Retina (tissue), 1 donor: ENCODE results near the gene FLAD1.
A peak's percentile ranks its signal among the peaks of the same experiment; 100 is the strongest.

Experiments
- DNase-seq: peaks from one replicate; pipeline ENCODE4 v3.0.0-alpha.2; 2016

Gene FLAD1

DNA sequence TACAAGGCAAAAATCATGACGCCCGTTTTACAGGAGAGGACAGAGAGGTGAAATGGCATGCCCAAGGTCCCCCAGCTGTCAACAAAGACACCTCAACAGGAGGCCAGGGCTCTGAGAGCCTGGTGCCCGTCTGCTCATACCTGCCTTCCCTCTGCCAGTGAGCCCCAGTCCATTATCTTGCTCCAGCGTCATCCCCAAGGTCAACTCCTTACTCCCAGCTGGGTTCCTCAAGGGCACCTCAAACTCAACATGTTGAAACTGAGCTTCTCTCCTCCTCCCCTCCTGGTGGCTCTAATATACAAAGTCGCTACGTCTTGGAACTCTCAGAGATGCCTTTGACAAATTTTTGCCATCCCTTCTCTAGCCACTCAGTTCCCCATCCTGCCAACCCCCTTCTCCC, 30.5 kb upstream of the FLAD1 start:
- DNase-seq = no peak

DNA sequence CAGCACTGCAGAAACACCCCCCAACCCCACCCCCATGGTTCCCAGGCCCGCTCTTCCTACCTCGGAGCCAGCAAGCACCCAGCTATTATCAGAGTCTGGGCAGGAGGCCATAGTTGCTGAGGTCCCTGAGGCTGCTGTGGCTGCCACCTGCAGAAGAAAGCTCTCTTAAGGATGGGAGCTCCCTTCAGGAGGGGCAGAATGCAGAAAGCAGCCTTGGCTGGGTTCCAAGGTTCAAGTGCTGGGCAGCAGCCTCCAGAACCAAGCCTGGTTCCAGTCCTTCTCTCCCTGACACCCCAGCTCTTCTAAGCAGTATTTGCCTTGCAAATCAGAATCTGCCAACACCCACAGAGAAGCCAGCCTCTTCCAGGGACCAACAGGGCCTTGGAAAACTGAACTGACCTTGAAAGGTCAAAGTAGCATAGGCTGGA, 29.5 kb upstream of the FLAD1 start:
- DNase-seq = no peak

- DNase-seq = no peak
Measured at GRCh38 chr1:154954541-154954940, 28.6 kb upstream of the FLAD1 start.

DNA sequence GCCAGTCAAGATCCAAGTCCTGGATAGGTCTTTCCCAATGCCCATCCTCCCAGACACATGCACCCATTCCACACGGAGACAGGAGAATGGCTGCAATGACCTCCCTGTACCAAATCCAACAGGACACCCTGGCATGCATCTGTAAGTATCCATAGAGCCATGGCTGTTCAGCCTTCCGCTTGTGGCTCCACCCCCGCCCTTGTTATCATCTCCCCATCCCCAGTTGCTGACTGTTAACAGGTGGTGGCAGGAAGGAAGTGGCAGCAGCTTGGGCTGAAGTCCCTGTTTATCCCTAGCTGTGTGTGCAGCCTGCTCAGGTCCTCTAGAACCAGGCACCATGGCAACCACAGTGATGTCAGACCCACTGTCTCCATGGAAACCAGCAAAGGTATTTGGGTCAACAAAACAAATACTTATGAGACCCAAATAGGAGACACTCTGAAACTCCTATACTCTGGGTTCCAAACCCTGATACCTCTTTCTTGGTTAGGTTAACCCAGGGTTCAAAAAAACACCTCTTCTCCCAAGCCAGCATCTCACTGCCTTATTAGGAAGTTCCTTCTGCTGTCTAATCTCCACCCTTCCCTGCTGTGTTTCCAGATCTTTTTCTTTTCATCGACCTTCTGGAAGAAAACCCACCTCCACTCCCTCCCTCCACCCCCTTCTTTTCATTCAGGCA, 28.0 kb upstream of the FLAD1 start:
- DNase-seq = peak; percentile 76

DNA sequence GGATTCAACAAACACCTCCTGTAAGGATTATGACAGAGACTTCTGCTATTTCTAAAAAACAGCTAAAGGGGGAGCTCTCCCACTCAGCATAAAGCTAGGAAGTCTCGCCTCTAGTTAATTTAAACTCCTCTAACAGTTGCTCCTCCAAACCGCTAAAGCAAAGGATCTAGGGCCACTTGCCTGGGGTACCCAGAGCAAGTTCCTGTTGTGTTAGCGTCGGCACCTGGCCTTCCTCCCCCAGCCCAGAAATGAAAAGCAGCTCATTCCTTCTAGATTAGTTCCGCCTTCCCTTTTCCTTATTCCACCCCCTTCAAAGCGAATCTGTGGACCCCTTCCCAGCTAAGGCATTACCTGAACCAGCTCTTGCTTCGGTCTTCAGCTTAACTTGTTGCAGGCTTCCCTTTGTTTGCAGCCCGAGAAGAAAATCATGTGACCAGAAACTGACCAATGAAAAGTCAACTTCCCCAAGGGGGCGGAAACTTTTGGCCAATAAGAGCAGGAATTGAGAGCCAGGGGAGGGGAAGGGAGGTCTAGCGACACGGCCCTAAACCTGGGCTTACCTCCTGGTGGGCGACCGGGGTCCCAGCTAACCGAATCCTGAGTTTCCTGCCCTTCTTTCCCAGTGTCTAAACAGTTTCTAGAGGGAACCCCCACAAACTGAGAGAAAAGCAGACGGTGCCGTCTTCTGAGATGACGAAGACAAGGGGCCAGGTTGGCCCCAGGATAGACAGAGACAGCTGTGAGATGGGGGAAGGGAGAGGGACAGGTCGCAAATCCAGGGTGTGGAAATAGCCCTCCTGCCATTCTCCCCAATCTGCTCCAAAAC, 27.2 kb upstream of the FLAD1 start, which contains the start of gene PBXIP1:
Gene PBXIP1 (minus strand): TSS at position 382 of the 826 bp plus-strand sequence. CDS start 2,378 bp downstream, outside the sequence.
- peak; percentile 95 for DNase-seq

DNA sequence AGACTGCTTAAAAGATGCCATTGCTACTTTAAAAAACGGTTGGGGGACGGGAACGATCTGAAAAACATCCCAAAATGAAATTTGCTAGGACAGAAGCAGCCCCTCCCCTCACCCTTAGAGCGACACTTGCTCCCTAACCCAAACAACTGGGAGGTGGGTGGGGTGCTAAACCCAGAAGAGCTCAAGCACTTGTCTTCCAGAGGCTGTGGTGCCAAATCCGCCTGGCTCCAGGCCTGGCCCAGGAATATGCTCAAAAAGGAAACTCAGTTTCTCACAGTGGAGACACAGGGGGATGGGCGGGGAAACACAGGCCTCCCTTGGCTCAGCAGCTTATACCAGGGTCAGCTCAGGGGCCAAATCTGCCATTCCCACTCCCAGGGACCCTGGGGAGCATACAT, 26.6 kb upstream of the FLAD1 start:
- DNase-seq = no peak

- no peak for DNase-seq
Measured at GRCh38 chr1:154957091-154957657, 26.0 kb upstream of the FLAD1 start.

DNA sequence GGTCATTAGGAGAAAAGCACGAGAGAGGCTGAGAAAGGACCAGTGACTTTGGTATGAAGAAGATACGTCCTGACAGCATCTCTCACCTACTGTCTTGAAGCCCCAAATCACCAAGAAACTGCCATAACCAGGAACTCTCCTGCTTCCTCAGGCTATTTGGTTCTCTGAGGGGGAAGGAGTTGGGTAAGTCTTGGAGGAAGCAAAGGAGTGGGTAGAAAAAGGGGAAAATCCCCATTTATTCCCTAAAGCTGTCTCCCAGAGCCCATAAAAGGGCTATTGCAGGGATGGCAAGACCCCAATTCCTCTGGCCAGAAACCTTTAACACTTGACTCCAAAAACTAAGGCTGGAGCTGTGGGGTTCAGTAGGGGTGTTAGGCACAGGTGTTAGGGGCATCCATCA, 25.1 kb upstream of the FLAD1 start:
- DNase-seq = no peak

GRCh38 chr1:154958681-154959425, 24.3 kb upstream of the FLAD1 start:
- DNase-seq = no peak

DNA sequence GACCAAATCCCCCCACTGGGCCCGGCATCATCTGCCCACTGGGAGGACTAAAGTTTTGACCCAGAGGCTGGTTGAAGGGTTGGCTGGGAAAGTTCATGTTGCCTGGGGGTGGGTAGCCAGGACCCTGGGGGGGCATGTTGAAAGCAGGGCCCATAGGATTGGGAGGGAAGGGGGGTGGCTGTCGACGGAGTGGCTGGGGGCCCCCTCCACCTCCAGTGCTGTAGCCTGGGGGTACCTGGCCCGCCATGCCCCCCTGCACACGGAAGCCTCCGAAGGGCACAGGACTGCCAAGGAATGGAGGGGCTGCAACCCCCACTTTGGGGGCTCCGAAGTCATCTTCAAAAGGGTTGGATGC, 23.7 kb upstream of the FLAD1 start:
- DNase-seq = no peak

DNA sequence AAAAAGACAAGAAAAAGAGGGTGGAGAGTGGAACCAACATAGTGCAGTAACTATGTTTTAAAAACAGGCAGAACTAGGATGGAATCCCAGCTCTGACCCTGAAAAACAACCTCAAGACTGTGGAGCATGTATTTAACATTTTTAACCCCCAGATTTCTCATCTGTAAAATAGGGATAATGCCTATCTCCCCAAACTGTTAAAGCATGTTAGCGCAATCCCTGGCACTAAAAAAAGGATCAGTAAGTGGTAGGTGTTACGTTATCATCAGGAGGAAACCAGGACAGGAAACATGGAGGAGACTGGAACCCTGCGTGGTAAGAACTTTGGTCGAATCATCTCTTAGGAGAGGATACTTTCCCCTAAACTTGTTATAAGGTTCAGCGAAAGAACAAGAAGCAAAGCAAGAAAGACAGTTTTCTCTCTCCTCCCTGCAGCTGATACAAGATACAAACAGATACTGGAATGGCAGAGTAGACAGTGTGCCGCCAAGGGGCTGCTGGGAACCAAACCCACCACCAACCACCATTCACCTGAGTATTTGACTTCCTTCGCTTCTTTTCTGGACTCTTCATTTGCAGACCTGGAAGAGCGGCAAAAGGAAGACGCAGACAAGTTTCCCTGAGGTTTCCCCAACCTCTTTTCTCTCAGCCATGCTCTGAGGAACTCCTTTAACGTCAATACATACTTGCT, 22.6 kb upstream of the FLAD1 start:
- no peak for DNase-seq

- peak; percentile 94 for DNase-seq
Measured at GRCh38 chr1:154961207-154962155, 21.7 kb upstream of the FLAD1 start, which contains the start of gene PYGO2. TSS of gene PYGO2 (minus strand) at chr1:154961782. CDS start at chr1:154961576, 206 bp downstream.

DNA sequence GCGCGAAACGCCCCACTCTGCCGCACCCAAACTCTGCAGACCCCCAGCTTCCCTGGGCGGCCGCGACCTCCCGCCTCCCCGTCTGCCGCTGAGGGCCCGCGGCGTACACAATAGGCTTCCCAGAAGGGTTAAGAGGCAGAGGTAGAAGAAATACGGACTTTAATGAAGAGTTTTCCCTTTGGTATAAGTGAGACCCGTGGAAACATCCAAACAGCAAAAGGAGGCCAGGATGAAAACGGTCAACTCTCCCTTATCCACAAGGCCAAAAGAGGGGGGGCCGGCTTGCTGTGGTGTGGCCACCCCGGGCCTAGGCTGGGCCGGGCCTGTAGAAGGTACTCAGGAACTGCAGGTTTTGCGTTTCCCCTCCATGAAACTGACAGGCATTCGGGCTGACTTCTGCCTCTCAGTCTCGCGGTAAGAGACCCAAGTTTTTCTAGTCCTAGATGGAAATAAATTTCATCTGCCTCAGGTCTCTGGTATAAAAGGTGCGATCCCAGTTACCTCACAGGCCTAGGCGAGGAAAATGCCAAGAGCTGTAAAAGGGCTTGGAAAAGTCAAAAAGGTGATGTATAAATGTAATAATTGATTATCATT, 20.9 kb upstream of the FLAD1 start:
- no peak for DNase-seq

DNA sequence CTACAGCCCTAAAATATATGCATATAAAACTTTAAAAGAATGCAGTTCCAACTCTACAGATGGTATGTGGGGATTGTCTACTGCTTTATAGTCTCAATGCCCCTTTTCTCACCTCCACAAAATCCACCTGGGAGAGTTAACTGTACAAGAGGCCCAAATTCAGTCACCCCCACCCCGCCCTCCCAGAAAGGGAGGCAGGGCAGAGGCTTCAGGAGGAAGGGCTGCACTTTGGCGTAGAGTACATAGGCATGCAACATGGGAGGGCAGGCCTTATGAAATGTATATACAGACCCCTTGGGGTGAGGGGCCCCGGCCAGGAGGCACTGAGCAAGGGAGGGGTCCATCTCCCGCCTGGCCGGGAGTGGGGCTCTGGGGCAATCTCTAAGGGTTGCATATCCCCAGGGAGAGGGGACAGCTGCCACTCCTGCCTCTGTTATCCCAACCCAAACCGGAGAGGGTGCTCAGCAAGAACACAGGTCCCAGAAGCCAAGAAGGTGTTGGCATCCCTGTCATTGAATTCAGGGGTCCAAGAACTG, 20.3 kb upstream of the FLAD1 start:
- no peak for DNase-seq

DNA sequence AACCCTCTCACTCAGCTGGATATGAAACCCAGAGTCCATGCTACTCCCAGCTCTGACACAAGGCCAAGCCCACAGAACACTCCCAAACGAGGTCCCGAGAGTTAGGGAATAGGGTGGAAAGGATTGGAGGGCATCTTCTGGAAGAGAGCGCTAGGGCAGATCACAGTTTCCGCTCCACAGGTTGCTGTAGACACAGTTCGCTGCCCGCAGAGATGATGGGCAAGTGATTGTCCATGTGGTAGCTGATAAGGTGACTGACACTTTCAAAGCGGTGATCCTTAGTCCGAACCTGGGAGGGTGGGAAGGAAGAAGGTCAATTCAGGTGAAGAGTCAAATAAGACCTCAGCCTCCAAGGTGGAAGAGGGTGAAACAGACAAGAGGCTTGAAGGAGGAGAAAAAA, 19.5 kb upstream of the FLAD1 start:
- DNase-seq = no peak

DNA sequence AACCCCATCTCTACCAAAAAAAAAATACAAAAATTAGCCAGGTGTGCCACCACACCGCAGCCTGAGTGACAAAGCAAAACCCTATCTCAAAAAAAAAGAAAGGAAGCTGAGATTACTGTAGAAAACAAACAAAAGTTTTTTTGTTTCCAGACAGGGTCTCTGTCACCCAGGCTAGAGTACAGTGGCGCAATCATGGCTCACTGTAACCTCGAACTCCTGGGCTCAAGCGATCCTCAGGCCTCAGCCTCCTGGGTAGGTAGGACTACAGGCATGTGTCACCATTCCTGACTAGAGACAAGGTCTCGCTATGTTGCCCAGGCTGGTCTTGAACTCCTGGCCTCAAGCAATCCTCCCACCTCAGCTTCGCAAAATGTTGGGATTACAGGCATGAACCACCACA, 18.8 kb upstream of the FLAD1 start:
- DNase-seq = no peak

DNA sequence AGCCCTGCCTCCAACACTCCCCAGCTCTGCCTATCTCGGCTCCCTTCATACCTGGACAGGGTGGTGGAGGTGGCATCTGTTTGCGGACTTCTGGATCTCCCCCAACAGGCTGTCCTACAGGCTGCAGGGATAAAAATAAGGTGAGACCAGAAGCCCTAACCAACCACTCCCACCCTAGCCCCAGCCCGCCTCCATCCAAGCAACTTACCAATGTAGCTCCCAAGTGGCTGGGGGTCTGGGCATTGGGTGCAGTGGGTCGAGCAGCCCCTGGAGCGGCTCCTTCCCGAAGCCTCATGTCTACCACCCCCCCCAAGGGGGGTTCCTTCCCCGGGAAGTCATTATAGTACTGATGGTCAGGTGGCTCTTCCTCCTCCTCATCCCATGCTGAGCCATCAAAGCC, 17.0 kb upstream of the FLAD1 start:
- DNase-seq = no peak

DNA sequence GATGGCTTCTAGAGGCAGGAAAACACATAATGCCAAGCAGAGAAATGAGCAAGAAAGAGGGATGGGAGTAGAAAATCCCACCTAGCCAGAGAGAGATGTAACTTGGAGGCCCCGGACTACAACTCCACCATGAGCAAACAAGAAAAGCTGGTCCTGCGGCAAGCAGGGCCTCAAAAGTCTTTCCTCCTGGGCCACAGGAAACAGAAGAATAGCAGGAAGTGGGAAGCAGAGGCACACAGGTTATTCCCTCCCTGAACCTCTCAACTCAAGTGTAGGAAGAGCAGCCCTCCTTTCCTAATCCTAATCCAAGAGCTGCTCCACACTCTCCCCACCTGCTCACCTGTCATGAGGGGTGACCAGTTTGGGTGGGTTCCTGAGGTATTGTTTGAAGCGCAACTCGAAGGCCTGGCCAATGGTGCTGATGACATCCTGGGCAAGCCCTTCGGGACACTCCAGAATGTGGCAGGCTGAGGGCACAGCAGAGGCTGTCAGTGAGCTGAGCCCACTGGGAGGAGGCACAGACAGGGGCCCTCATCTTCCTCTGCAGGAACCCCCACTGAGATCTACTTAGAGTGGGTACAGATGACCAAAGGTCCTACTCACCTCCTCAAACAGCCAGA, 15.7 kb upstream of the FLAD1 start:
- no peak for DNase-seq

DNA sequence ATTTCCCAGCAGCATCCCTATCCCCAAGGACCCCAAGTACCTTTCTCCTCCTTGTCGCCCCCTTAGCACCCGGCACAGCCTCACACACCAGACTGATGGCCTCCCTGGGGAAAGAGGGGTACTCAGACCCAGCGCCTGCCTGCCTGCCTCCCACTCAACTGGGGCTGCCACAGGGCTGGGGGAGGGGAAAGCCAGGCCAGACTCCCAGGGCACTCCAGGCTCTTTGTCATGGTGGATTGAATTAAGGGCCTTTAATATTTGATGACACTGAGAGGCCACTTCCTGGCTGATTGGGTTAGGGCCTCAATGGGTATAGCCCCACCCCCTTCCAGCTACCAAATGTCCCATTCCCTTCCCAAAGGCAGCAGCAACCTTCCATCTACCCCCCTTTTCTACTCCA, 14.4 kb upstream of the FLAD1 start:
- DNase-seq = peak; percentile 53

- no peak for DNase-seq
Measured at GRCh38 chr1:154969246-154969645, 13.9 kb upstream of the FLAD1 start.
